Chondrocyte (in vitro differentiated cells): Measurements from ENCODE around the gene ISG15. TPM values are rescaled to one million over a fixed set of nuclear protein-coding genes. Genes with fewer than 3 reads are reported as not detected.
"Not testable (repeated sequence)": the region's sequence is repeated elsewhere in the genome, so short reads cannot be mapped to it uniquely, and the experiment has no call there.

Source experiments
- DNase-seq: peaks from one replicate; pipeline ENCODE4 v3.0.0; 2021; ENCODE audit warnings: mixed read lengths, low spot score
- H3K27ac Mint-ChIP-seq: one replicate; pipeline ENCODE4 v1.8.0; 2021; ENCODE audit warnings: mild to moderate bottlenecking, moderate library complexity, mixed read lengths; ENCODE audit not compliant: unreplicated experiment
- H3K27me3 Mint-ChIP-seq: 2 replicates; pipeline ENCODE4 v1.8.0; 2021; ENCODE audit warnings: low read depth, mixed read lengths
- H3K36me3 Mint-ChIP-seq: 2 replicates; pipeline ENCODE4 v1.8.0; 2021; ENCODE audit warnings: low read depth, mixed read lengths
- H3K4me1 Mint-ChIP-seq: 2 replicates; pipeline ENCODE4 v1.8.0; 2021; ENCODE audit warnings: low read depth, mild to moderate bottlenecking, mixed read lengths
- H3K4me3 Mint-ChIP-seq: one replicate; pipeline ENCODE4 v1.8.0; 2021; ENCODE audit warnings: mild to moderate bottlenecking, moderate library complexity, mixed read lengths; ENCODE audit not compliant: unreplicated experiment
- H3K9me3 Mint-ChIP-seq: 2 replicates; pipeline ENCODE4 v1.8.0; 2021; ENCODE audit warnings: low read depth, mixed read lengths
- CTCF ChIP-seq: fragments of 200-600 bp; sonication (generic); IDR thresholded peaks from 2 replicates; pipeline ENCODE4 v1.5.0; 2021; ENCODE audit warnings: antibody characterized with exemption, mild to moderate bottlenecking, moderate library complexity
- total RNA-seq: library from RNA; stranded (reverse); gene quantifications from 3 replicates; pipeline ENCODE4 v1.2.1, GENCODE V29; 2021

ISG15 gene
- total RNA-seq, 1 donor from 2014 or later, result 42.2 TPM

- H3K4me1 Mint-ChIP-seq, result peaks cover 12% of the 10 kb centered on the region
- DNase-seq, result no peak
- no peaks in the 10 kb centered on the region for H3K9me3 Mint-ChIP-seq
- H3K4me3 Mint-ChIP-seq, result no peak overlapping the region
- H3K27ac Mint-ChIP-seq, result no peak overlapping the region
- TF ChIP-seq CTCF, result no peak
- peaks cover 16% of the 10 kb centered on the region for H3K36me3 Mint-ChIP-seq
- peaks cover 2% of the 10 kb centered on the region for H3K27me3 Mint-ChIP-seq
These were observed 41.7 kb downstream of the ISG15 start for GRCh38 chr1:1054971-1055370.

- no peak for TF ChIP-seq CTCF
- Mint-ChIP-seq H3K4me3 (no peak overlapping the region), H3K9me3 (no peaks in the 10 kb centered on the region), H3K36me3 (peaks cover 14% of the 10 kb centered on the region), H3K4me1 (peaks cover 17% of the 10 kb centered on the region), H3K27ac (no peak overlapping the region), H3K27me3 (peaks cover 2% of the 10 kb centered on the region)
- DNase-seq, result no peak
These were observed 42.8 kb downstream of the ISG15 start for GRCh38 chr1:1055841-1056736.

GRCh38 chr1:1057769-1058087 lies 44.4 kb downstream of the ISG15 start:
- not testable (repeated sequence) for H3K9me3 Mint-ChIP-seq, H3K4me3 Mint-ChIP-seq, H3K27ac Mint-ChIP-seq, H3K27me3 Mint-ChIP-seq, DNase-seq, H3K36me3 Mint-ChIP-seq
- H3K4me1 Mint-ChIP-seq, result peaks cover 17% of the 10 kb centered on the region

- H3K9me3 Mint-ChIP-seq, result no peaks in the 10 kb centered on the region
- TF ChIP-seq CTCF, result no peak
- no peak overlapping the region for H3K27ac Mint-ChIP-seq
- no peak for DNase-seq
- peaks cover 4% of the 10 kb centered on the region for H3K36me3 Mint-ChIP-seq
- H3K4me3 Mint-ChIP-seq, result peak overlapping the region; percentile 70
- H3K27me3 Mint-ChIP-seq, result peaks cover 2% of the 10 kb centered on the region
- H3K4me1 Mint-ChIP-seq, result peaks cover 17% of the 10 kb centered on the region
These were observed 45.0 kb downstream of the ISG15 start for GRCh38 chr1:1058088-1058905.

- peaks cover 2% of the 10 kb centered on the region for H3K27me3 Mint-ChIP-seq
- no peak for DNase-seq
- H3K4me3 Mint-ChIP-seq, result peak overlapping the region; percentile 70
- peak; percentile 82 for TF ChIP-seq CTCF
- no peaks in the 10 kb centered on the region for H3K9me3 Mint-ChIP-seq
- H3K36me3 Mint-ChIP-seq, result peaks cover 4% of the 10 kb centered on the region
- H3K4me1 Mint-ChIP-seq, result peaks cover 17% of the 10 kb centered on the region
- H3K27ac Mint-ChIP-seq, result no peak overlapping the region
These were observed 45.7 kb downstream of the ISG15 start for GRCh38 chr1:1058921-1059493.
